Measurements from ENCODE around the gene SEMA3A. TPM values are rescaled to one million over a fixed set of nuclear protein-coding genes. Genes with fewer than 3 reads are reported as not detected.

The SEMA3A gene
- total and polyA plus RNA-seq, 2 of the 13 experiments (the other 11 are each of a cell fraction or from before 2014, with no cell fraction given) = 0.29 to 1.2 TPM

GRCh38 chr7:83918142-83918541 lies 276.4 kb downstream of the SEMA3A start (continued):
- TF ChIP-seq ASH2L (IDR thresholded peaks at IDR 0.05; ENCODE audit: insufficient read length, low read depth, low read length) (no peak), ZNF460 (CRISPR knock-in tag; IDR thresholded peaks at IDR 0.05; ENCODE audit: borderline replicate concordance) (no peak), ZSCAN9 (CRISPR knock-in tag; IDR thresholded peaks at IDR 0.05; ENCODE audit: borderline replicate concordance) (no peak)

- no peaks in the 10 kb centered on the region for H3K4me1 ChIP-seq (ENCODE audit: insufficient read depth, low read length)
- no peaks in the 10 kb centered on the region for H3K36me3 ChIP-seq (replicated peaks in 1 of 2; ENCODE audit: control insufficient read depth in 1 of 2, insufficient read depth in 2 of 2, low read length in 2 of 2)
- H3K27ac ChIP-seq (ENCODE audit: extremely low read length, insufficient read depth, low read length) = no peak overlapping the region
- ATAC-seq (no peak), DNase-seq (ENCODE audit: low spot score) (no peak), FAIRE-seq (no peak)
- no peak overlapping the region for H3K4me3 ChIP-seq (replicated peaks in 1 of 3; ENCODE audit: insufficient read depth in 1 of 3, low read depth in 2 of 3, low read length in 3 of 3)
- CTCF ChIA-PET (ENCODE audit: low intra/inter-chr PET ratio, low total read pairs) = no interaction called here
- BruUV-seq (replicated peaks) = no TSS peak
- in situ Hi-C loops (cut with HindIII; ENCODE audit: extremely low pct_ligation_motif_present, low pct_unique_long_range_greater_than_20kb) = no loop called here
- H3K27me3 ChIP-seq (ENCODE audit: control insufficient read depth in 1 of 2, insufficient read depth in 2 of 2, low read length in 2 of 2) = no peaks in the 10 kb centered on the region
- intact Hi-C loops (cut with micrococcal nuclease; ENCODE audit: unreplicated experiment) = no loop called here
- POLR2A ChIA-PET = no interaction called here
- no peak overlapping the region for H2AFZ ChIP-seq (ENCODE audit: low read length)
- no peaks in the 10 kb centered on the region for H3K9me3 ChIP-seq (ENCODE audit: low read length)
- no peak overlapping the region for H3K4me2 ChIP-seq (ENCODE audit: low read depth, low read length)
- TF ChIP-seq THRA (CRISPR knock-in tag; IDR thresholded peaks at IDR 0.05; ENCODE audit: borderline replicate concordance) = no peak
- TF ChIP-seq ZFY (CRISPR knock-in tag; IDR thresholded peaks at IDR 0.05) = no peak
- TF ChIP-seq NR1H2 (CRISPR knock-in tag; IDR thresholded peaks at IDR 0.05; ENCODE audit: borderline replicate concordance, low read depth) = no peak
- no peak for TF ChIP-seq ZNF772 (CRISPR knock-in tag; IDR thresholded peaks at IDR 0.05)
- TF ChIP-seq RORA (CRISPR knock-in tag; IDR thresholded peaks at IDR 0.05) = no peak
- TF ChIP-seq CEBPG (CRISPR knock-in tag; IDR thresholded peaks at IDR 0.05) = no peak
- TF ChIP-seq ATAD3A (CRISPR knock-in tag; IDR thresholded peaks at IDR 0.05) = no peak
- no peak for TF ChIP-seq ZNF484 (CRISPR knock-in tag; IDR thresholded peaks at IDR 0.05; ENCODE audit: borderline replicate concordance, low read depth)
- TF ChIP-seq ZNF33A (CRISPR knock-in tag; IDR thresholded peaks at IDR 0.05; ENCODE audit: borderline replicate concordance) = no peak
- no peak for TF ChIP-seq MXI1 (IDR thresholded peaks at IDR 0.05; ENCODE audit: borderline replicate concordance, low read depth, low read length)
- no peaks in the 10 kb centered on the region for H3K79me2 ChIP-seq (ENCODE audit: insufficient read depth, low read length)
- H4K20me1 ChIP-seq (ENCODE audit: insufficient read depth, low read length) = no peaks in the 10 kb centered on the region
- no peak overlapping the region for H3K9ac ChIP-seq (ENCODE audit: insufficient read depth, low read depth, low read length)
Observed at GRCh38 chr7:83913174-83913573, 281.4 kb downstream of the SEMA3A start.
